GM06990 (cell line): ENCODE data around the gene BRCA2.

Source experiments
- DNase-seq: peaks from one replicate; pipeline ENCODE4 v3.0.0-alpha.2; 2011; ENCODE audit not compliant: insufficient read length; ENCODE audit errors: extremely low read depth
- H3K27me3 ChIP-seq: replicated peaks from 2 replicates; pipeline ENCODE4 v1.6.0; 2011; ENCODE audit warnings: low read length; ENCODE audit not compliant: control insufficient read depth, insufficient read depth
- H3K36me3 ChIP-seq: 2 replicates; pipeline ENCODE4 v1.5.1; 2011; ENCODE audit warnings: low read length; ENCODE audit not compliant: control insufficient read depth, insufficient read depth
- H3K4me3 ChIP-seq: replicated peaks from 2 replicates; pipeline ENCODE4 v1.5.1; 2011; ENCODE audit warnings: low read depth, mild to moderate bottlenecking, control low read depth, low read length
- CTCF ChIP-seq: IDR thresholded peaks from 2 replicates; pipeline ENCODE4 v1.5.1; 2011; ENCODE audit warnings: low read length, control low read depth, mild to moderate bottlenecking, inconsistent platforms; ENCODE audit not compliant: insufficient read depth, poor library complexity, severe bottlenecking

The BRCA2 gene

GRCh38 chr13:32446773-32447465, 131.6 kb downstream of the BRCA2 start:
- no peak for TF ChIP-seq CTCF
- H3K27me3 ChIP-seq = no peaks in the 10 kb centered on the region
- no peak for DNase-seq
- H3K36me3 ChIP-seq = no peaks in the 10 kb centered on the region
- no peak overlapping the region for H3K4me3 ChIP-seq

- Histone ChIP-seq H3K4me3 (no peak overlapping the region), H3K27me3 (no peaks in the 10 kb centered on the region), H3K36me3 (no peaks in the 10 kb centered on the region)
- no peak for TF ChIP-seq CTCF
- no peak for DNase-seq
Measured at GRCh38 chr13:32447894-32448623, 132.8 kb downstream of the BRCA2 start.

GRCh38 chr13:32448972-32449371, 133.7 kb downstream of the BRCA2 start:
- TF ChIP-seq CTCF = no peak
- DNase-seq = no peak
- Histone ChIP-seq H3K36me3 (no peaks in the 10 kb centered on the region; the same call in 1 of the 2 replicates), H3K27me3 (no peaks in the 10 kb centered on the region), H3K4me3 (no peak overlapping the region)
